GM23338 (cell line): Measurements from ENCODE around the gene HOXD9. TPM values are rescaled to one million over a fixed set of nuclear protein-coding genes. Genes with fewer than 3 reads are reported as not detected.

ENCODE experiments used
- ATAC-seq: fragments of 200-7000 bp; cut with Tn5 transposase; 3 replicates; pipeline ENCODE4 v1.9.1; 2020
- DNase-seq: peaks from one replicate; pipeline ENCODE4 v3.0.0-alpha.2; 2015; ENCODE audit warnings: low spot score
- H2AFZ ChIP-seq: fragments of 200-600 bp; sonication (generic); 2 replicates; pipeline ENCODE4 v1.8.0; 2016; ENCODE audit warnings: antibody characterized with exemption, mild to moderate bottlenecking, moderate library complexity
- H3F3A ChIP-seq: fragments of 200-600 bp; sonication (generic); replicated peaks from 2 replicates; pipeline ENCODE4 v1.8.0; 2017; ENCODE audit warnings: antibody characterized with exemption, mixed run types, low read depth
- H3K27ac ChIP-seq: fragments of 200-600 bp; sonication (generic); 2 replicates; pipeline ENCODE4 v1.6.1; 2016; ENCODE audit warnings: low read depth
- H3K27me3 ChIP-seq: fragments of 200-600 bp; sonication (generic); 2 replicates; pipeline ENCODE4 v1.8.0; 2016; ENCODE audit warnings: mild to moderate bottlenecking, mixed run types, moderate library complexity; ENCODE audit not compliant: insufficient read depth
- H3K36me3 ChIP-seq: fragments of 200-600 bp; sonication (generic); 2 replicates; pipeline ENCODE4 v1.8.0; 2016; ENCODE audit warnings: mild to moderate bottlenecking; ENCODE audit not compliant: insufficient read depth
- H3K4me1 ChIP-seq: fragments of 200-600 bp; sonication (generic); 2 replicates; pipeline ENCODE4 v1.8.0; 2016; ENCODE audit warnings: mild to moderate bottlenecking, moderate library complexity; ENCODE audit not compliant: insufficient read depth
- H3K4me2 ChIP-seq: fragments of 200-600 bp; sonication (generic); 2 replicates; pipeline ENCODE4 v1.7.1; 2017; ENCODE audit warnings: mixed run types
- H3K4me3 ChIP-seq: fragments of 200-600 bp; sonication (generic); 2 replicates; pipeline ENCODE4 v1.6.1; 2016; ENCODE audit warnings: mixed run types
- H3K79me2 ChIP-seq: fragments of 200-600 bp; sonication (generic); replicated peaks from 2 replicates; pipeline ENCODE4 v1.8.0; 2017; ENCODE audit warnings: mild to moderate bottlenecking; ENCODE audit not compliant: insufficient read depth
- H3K9me2 ChIP-seq: fragments of 200-600 bp; sonication (generic); 2 replicates; pipeline ENCODE4 v1.8.0; 2017; ENCODE audit not compliant: insufficient read depth
- H4K20me1 ChIP-seq: fragments of 200-600 bp; sonication (generic); replicated peaks from 2 replicates; pipeline ENCODE4 v1.8.0; 2017; ENCODE audit warnings: mild to moderate bottlenecking; ENCODE audit not compliant: insufficient read depth
- H3K27ac Mint-ChIP-seq: 2 replicates; pipeline ENCODE4 v1.8.0; 2020; ENCODE audit warnings: inconsistent platforms, mild to moderate bottlenecking, moderate library complexity, mixed read lengths
- H3K27me3 Mint-ChIP-seq: 3 replicates; pipeline ENCODE4 v1.8.0; 2022; ENCODE audit warnings: low read depth, mild to moderate bottlenecking, moderate library complexity, mixed read lengths, inconsistent platforms; ENCODE audit not compliant: insufficient read depth, poor library complexity
- H3K36me3 Mint-ChIP-seq: 3 replicates; pipeline ENCODE4 v1.8.0; 2021; ENCODE audit warnings: low read depth, mild to moderate bottlenecking, inconsistent platforms, moderate library complexity, mixed read lengths
- H3K4me1 Mint-ChIP-seq: 3 replicates; pipeline ENCODE4 v1.8.0; 2020; ENCODE audit warnings: mild to moderate bottlenecking, inconsistent platforms, mixed read lengths
- H3K4me3 Mint-ChIP-seq: 3 replicates; pipeline ENCODE4 v1.8.0; 2021; ENCODE audit warnings: moderate library complexity, mild to moderate bottlenecking, inconsistent platforms, mixed read lengths
- H3K9me3 Mint-ChIP-seq: 3 replicates; pipeline ENCODE4 v1.8.0; 2020; ENCODE audit warnings: moderate library complexity, mild to moderate bottlenecking, inconsistent platforms, mixed read lengths
- CREB1 ChIP-seq: fragments of 250-450 bp; sonication (Bioruptor Pico); IDR thresholded peaks from 2 replicates; pipeline ENCODE4 v1.5.0; 2020; ENCODE audit warnings: low read depth, mild to moderate bottlenecking, moderate library complexity
- ETS1 ChIP-seq: IDR thresholded peaks from 2 replicates; pipeline ENCODE4 v1.6.1; 2016; ENCODE audit warnings: antibody characterized with exemption
- EZH2 ChIP-seq: fragments of 200-600 bp; sonication (generic); IDR thresholded peaks from one replicate; pipeline ENCODE4 v1.8.0; 2017; ENCODE audit warnings: antibody characterized with exemption, mild to moderate bottlenecking, low read depth; ENCODE audit not compliant: unreplicated experiment
- EZH2phosphoT487 ChIP-seq: fragments of 200-600 bp; sonication (generic); IDR thresholded peaks from one replicate; pipeline ENCODE4 v1.8.1; 2018; ENCODE audit warnings: antibody characterized with exemption; ENCODE audit not compliant: unreplicated experiment
- JUNB ChIP-seq: IDR thresholded peaks from one replicate; pipeline ENCODE4 v1.6.1; 2016; ENCODE audit warnings: antibody characterized with exemption; ENCODE audit not compliant: unreplicated experiment
- NANOG ChIP-seq: IDR thresholded peaks from 2 replicates; pipeline ENCODE4 v1.6.1; 2016; ENCODE audit warnings: antibody characterized with exemption, borderline replicate concordance
- POLR2AphosphoS5 ChIP-seq: IDR thresholded peaks from 2 replicates; pipeline ENCODE4 v1.6.1; 2016; ENCODE audit warnings: antibody characterized with exemption, low read depth
- ZNF331 ChIP-seq: fragments of 250-450 bp; sonication (Bioruptor Pico); IDR thresholded peaks from 2 replicates; pipeline ENCODE4 v1.5.0; 2020; ENCODE audit warnings: low read depth, mild to moderate bottlenecking, moderate library complexity
- ZNF462 ChIP-seq: fragments of 250-450 bp; sonication (Bioruptor Pico); IDR thresholded peaks from 2 replicates; pipeline ENCODE4 v1.5.0; 2020; ENCODE audit warnings: mild to moderate bottlenecking, moderate library complexity
- polyA plus RNA-seq: library from polyadenylated mRNA; unstranded; fragments of >200 nt; fragmentation: Nextera tagmentation; extraction: Ambion mirVana; gene quantifications from 2 replicates; pipeline ENCODE4 v1.2.1, GENCODE V29; 2016
- total RNA-seq: library from RNA; depleted of rRNA; stranded (reverse); fragments of >200 nt; shearing (Covaris generic); gene quantifications from 2 replicates; pipeline ENCODE4 v1.2.3, GENCODE V29; 2014

HOXD9 gene
- total and polyA plus RNA-seq, 2 experiments from 2014 or later, result not detected

- TF ChIP-seq ZNF462 (CRISPR knock-in tag), result no peak
- no peak for TF ChIP-seq POLR2AphosphoS5
- TF ChIP-seq CREB1, result no peak
- TF ChIP-seq EZH2phosphoT487, result peak; percentile 92
- peak; percentile 92 for TF ChIP-seq EZH2
Observed at GRCh38 chr2:176104316-176105077, 18.0 kb upstream of the HOXD9 start (continued).

- H3K27ac Mint-ChIP-seq, result no peak overlapping the region
- Histone ChIP-seq H3K4me3 (peak overlapping the region; percentile 46), H3K9me2 (no peaks in the 10 kb centered on the region), H3K4me2 (peak overlapping the region; percentile 73), H3K27me3 (peaks cover 99% of the 10 kb centered on the region), H3K4me1 (peaks cover 49% of the 10 kb centered on the region), H3F3A (peaks cover 34% of the 10 kb centered on the region), H4K20me1 (peaks cover 43% of the 10 kb centered on the region), H2AFZ (no peak overlapping the region; the same call in 1 of the 2 replicates), H3K36me3 (no peaks in the 10 kb centered on the region; the same call in 1 of the 2 replicates), H3K79me2 (no peaks in the 10 kb centered on the region), H3K27ac (no peak overlapping the region)
- peaks cover 33% of the 10 kb centered on the region for H3K4me1 Mint-ChIP-seq
- peaks cover 94% of the 10 kb centered on the region for H3K27me3 Mint-ChIP-seq
- H3K9me3 Mint-ChIP-seq, result peaks cover 5% of the 10 kb centered on the region; the same call in 2 of the 3 replicates
- peak overlapping the region; percentile 51 for H3K4me3 Mint-ChIP-seq
- ATAC-seq, result peak; percentile 23
- H3K36me3 Mint-ChIP-seq, result no peaks in the 10 kb centered on the region; the same call in 2 of the 3 replicates
- peak; percentile 54 for DNase-seq
- TF ChIP-seq ETS1, result no peak
- TF ChIP-seq NANOG, result no peak
- peak; percentile 60 for TF ChIP-seq EZH2phosphoT487
- TF ChIP-seq CREB1, result no peak
- no peak for TF ChIP-seq ZNF331 (CRISPR knock-in tag)
- TF ChIP-seq JUNB, result no peak
Observed at GRCh38 chr2:176105078-176105729, 17.3 kb upstream of the HOXD9 start.
